GM21528 (cell line): ENCODE data around the gene CYP2A6.
"Not testable (repeated sequence)": the region's sequence is repeated elsewhere in the genome, so short reads cannot be mapped to it uniquely, and the experiment has no call there.

Experiments used
- ATAC-seq: cut with Tn5 transposase; IDR thresholded peaks from one replicate; pipeline ENCODE4 v1.9.1; 2021; ENCODE audit warnings: mild to moderate bottlenecking, moderate library complexity; ENCODE audit not compliant: unreplicated experiment, low FRiP score

CYP2A6 gene

GRCh38 chr19:40822704-40823553 is 27.3 kb downstream of the CYP2A6 start:
- ATAC-seq = not testable (repeated sequence)

GRCh38 chr19:40822161-40822560 is 28.1 kb downstream of the CYP2A6 start:
- no peak for ATAC-seq

- not testable (repeated sequence) for ATAC-seq
These were observed 30.6 kb downstream of the CYP2A6 start for GRCh38 chr19:40819479-40820234.

GRCh38 chr19:40818480-40819399 is 31.5 kb downstream of the CYP2A6 start:
- ATAC-seq = not testable (repeated sequence)

GRCh38 chr19:40815223-40815622 is 35.0 kb downstream of the CYP2A6 start:
- ATAC-seq = no peak

GRCh38 chr19:40813182-40813581 is 37.1 kb downstream of the CYP2A6 start:
- no peak for ATAC-seq

GRCh38 chr19:40812571-40812970 is 37.7 kb downstream of the CYP2A6 start:
- ATAC-seq = not testable (repeated sequence)

- no peak for ATAC-seq
These were observed 38.5 kb downstream of the CYP2A6 start for GRCh38 chr19:40811478-40812341.

GRCh38 chr19:40810649-40811408 is 39.4 kb downstream of the CYP2A6 start:
- peak; percentile 66 for ATAC-seq

GRCh38 chr19:40810160-40810559 is 40.1 kb downstream of the CYP2A6 start:
- ATAC-seq = no peak

- no peak for ATAC-seq
These were observed 40.7 kb downstream of the CYP2A6 start for GRCh38 chr19:40809358-40810086.

GRCh38 chr19:40808497-40808896 is 41.8 kb downstream of the CYP2A6 start:
- no peak for ATAC-seq

- no peak for ATAC-seq
These were observed 42.3 kb downstream of the CYP2A6 start for GRCh38 chr19:40808021-40808325.

- ATAC-seq = no peak
These were observed 42.9 kb downstream of the CYP2A6 start for GRCh38 chr19:40807147-40808020.

- no peak for ATAC-seq
These were observed 43.7 kb downstream of the CYP2A6 start for GRCh38 chr19:40806423-40807146.

GRCh38 chr19:40805258-40805868 is 44.9 kb downstream of the CYP2A6 start:
- no peak for ATAC-seq
